HG02943 (cell line): Measurements from ENCODE around the gene CD82.
"Not testable (repeated sequence)": the region's sequence is repeated elsewhere in the genome, so short reads cannot be mapped to it uniquely, and the experiment has no call there.

Experiments
- ATAC-seq: cut with Tn5 transposase; IDR thresholded peaks from one replicate; pipeline ENCODE4 v1.9.1; 2021; ENCODE audit warnings: mild to moderate bottlenecking, low read depth, moderate library complexity; ENCODE audit not compliant: unreplicated experiment

Gene CD82

GRCh38 chr11:44559207-44559939, 6.1 kb upstream of the CD82 start:
- peak; percentile 78 for ATAC-seq

DNA sequence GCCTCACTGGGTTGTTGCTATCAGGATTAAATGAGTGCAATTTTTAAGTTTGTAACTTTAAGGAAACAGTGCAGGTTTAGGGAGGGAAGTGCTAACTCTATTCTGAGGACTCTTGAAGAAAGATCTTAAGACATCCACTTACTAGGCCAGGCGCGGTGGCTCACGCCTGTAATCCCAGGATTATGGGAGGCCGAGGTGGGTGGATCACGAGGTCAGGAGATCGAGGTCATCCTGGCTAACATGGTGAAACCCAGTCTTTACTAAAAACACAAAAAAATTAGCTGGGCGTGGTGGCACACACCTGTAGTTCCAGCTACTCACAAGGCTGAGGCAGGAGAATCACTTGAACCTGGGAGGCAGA, 5.5 kb upstream of the CD82 start:
- not testable (repeated sequence) for ATAC-seq

GRCh38 chr11:44561275-44561805, 4.1 kb upstream of the CD82 start:
- ATAC-seq: no peak

DNA sequence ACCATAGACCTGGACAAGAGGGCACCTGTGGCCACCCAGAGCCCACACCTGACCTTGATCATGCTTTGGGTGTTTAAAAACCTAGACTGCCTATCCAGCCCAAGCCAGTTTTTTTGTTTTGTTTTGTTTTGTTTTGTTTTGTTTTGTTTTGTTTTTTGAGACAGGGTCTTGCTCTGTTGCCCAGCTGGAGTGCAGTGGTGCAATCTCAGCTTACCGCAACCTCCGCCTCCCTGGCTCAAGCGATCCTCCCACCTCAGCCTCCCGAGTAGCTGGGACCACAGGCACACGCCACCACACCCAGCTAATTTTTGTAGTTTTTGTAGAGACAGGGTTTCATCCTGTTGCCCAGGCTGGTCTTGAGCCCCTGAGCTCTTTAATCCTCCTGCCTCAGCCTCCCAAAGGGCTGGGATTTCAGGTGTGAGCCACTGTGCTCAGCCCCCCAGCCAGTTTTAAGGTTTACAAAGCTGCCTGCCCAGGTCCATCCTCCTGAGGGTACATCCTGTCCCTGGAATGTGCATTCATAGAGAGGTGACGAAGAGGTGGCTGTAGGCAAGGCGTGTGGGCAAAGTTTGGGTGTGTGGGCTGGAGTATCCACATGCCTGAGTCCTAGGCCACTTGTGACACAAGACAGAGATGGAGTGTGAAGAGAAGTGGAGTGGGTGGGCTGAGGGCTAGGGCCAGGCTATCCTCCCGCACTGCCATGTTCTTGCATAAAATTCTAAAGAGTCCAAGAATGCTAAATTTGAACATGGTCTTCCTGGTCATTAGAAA, 3.3 kb upstream of the CD82 start:
- no peak for ATAC-seq

GRCh38 chr11:44562845-44563460, 2.5 kb upstream of the CD82 start:
- no peak for ATAC-seq

DNA sequence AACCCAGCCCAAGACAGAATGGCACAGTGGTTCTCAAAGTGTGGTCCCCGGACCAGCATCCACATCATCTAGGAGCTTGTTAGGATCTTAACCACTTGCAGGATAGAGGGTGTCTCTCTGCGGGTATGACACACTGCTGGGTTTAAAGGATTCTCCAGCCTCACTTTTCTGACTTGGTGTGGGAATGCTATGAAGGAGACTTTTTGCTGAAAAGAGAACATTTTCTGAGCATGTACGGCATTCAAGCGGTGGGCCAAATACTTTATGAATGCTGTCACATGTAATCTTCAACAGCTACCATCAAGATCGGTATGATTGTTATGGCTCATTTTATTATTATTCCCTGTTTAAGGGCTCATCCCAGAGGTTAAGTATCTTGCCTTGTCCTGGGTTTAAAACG, 1.8 kb upstream of the CD82 start:
- ATAC-seq: no peak

GRCh38 chr11:44564166-44564565, 1.3 kb upstream of the CD82 start:
- ATAC-seq: no peak

DNA sequence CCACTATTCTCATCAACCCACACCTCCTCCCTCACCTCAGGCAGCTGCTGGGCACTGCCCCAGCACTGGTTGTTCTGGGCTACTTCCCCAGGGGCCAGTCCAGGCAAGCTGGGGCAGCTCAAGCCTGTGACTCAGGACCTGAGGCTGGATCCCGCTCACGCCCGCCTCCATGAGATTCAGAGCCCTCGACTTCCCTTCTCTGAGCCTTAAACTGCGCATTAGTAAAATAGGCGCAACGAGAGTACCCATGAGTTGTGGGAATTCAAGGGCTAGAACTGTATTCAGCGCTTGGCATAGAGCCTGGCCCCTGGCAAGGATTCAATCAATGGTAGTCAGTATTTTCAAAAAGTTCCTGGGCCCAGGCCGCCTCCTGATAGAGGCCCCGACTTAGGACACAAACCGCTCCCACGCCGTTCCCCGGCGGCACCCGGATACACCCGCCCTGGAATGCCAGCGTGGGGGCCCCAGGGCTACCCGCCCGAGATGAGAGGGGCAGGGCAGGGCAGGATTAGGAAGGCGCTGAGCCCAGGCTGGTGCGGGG, 723 bp upstream of the CD82 start:
- no peak for ATAC-seq

DNA sequence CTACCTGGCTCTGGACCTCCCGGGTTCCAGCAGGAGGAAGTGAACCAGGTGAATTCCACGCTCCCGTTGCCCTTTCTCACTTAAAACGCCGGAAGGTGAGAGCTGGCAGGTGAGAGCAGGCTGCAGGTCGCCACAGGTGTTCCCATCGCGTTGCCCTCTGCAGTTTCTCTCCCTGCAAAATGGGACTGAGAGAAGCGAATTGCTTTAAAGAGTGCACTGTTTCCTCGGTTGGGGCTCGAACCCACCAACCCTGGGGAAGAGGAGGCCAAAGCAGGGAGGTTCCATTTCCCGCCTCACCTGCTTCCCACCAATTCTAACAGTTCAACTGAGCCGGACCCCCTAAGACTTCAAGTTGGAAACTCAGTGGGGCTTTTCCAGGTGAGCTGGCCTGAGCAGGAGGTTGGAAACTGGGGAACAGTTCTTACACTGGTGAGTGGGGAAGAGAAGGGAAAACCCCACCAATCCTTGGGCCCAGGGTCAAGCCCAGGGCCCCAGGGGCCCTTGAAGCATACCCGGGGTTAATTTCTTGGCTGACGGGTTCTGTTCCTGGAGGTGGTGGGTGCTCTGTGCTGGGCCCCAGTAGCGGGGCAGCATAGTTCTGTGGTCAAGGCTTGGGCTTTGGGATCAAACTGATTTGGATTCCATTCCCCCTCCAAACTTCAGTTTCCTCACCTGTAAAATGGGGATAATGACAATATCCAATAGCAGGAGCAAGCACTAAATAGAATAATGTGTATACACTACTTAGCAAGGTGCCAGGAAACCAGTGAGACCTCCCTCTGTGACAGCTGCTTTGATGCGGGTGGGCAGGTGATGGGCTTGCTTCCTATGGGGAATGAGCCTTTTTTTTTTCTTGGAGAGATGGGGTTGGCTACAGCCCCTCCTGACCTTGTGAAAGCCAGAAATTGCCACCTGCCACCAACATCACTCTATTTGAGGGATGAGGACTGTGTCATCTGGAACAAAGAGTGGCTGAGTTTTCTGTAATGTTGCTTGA, 788 bp downstream of the CD82 start:
- no peak for ATAC-seq

DNA sequence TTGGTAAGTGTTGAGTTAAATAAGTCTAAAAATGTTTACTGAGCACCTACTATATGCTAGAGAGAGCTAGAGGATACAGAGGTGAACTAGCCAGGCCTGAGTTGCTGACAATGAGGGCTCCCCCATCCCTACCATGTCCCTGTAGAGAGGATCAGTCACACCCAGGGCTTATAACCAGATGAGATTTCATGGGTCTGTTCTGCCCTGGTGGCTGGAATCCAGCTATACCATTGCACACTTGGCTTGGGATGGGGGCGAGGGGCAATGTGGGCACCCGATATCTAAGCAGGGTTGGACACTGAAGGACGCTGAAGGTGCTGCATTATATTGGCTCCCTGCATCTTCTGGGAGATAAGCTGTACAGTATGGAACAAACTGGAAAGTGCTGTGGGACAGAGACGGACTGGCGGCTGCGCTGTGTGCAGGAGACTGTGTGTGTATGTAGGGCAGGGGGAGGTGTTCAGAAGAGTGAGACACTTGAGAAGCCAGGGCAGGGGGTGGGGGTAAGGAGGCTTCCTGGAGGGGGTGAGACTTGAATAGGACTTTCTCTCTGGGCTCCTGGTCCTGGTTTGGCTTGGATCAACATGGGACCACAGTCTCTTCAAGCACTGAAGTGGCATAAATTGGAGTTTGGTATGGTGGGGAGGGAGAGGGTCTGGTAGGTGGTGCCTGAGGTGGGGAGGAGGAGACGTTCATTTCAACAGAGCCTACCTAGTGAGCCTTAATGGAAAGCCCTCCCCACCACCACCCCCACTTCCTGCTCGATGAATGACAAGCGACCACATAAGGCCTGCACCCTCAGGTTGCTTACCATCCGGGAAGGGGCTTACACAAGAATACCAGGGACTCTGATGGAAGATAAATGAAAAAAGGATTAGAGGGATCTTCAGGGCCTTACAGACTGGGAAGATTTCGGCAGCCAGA, 1.8 kb downstream of the CD82 start:
- no peak for ATAC-seq

DNA sequence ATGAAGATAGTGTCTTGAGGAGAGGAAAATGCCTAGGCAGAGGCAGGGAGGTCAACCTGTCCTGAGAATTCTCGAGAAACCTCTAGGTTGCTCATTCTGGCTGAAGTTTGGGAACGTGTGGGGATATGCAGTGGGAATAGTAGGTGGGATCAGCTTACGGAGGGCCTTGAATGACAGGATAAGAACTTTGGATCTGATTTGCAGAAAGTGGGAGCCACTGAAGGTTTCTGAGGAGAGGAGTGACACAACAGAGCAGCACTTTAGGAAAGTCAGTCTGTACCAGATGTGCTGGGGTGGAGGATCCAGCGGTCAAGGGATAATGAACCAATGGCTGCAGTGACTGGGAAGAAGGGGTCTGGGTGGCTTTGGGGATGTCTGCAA, 2.4 kb downstream of the CD82 start:
- no peak for ATAC-seq

DNA sequence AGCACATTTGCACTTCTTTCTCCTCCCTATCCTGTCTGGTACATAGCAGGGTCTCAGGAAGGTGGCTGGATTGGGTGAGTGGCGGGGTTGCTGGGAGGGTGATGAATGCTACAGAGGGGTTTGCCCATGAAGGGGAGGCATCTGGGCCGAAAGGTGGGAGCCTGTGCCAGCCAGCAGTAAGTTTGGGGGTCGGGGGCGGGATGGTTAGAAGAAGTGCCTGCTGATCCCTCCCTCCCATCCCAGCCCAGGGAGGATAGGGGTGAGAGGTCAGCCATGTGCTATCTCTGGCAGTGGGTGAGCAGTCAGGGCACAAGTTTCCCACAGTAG, 2.8 kb downstream of the CD82 start:
- no peak for ATAC-seq

- ATAC-seq: peak; percentile 38
These were observed 3.4 kb downstream of the CD82 start for GRCh38 chr11:44568658-44569473.

DNA sequence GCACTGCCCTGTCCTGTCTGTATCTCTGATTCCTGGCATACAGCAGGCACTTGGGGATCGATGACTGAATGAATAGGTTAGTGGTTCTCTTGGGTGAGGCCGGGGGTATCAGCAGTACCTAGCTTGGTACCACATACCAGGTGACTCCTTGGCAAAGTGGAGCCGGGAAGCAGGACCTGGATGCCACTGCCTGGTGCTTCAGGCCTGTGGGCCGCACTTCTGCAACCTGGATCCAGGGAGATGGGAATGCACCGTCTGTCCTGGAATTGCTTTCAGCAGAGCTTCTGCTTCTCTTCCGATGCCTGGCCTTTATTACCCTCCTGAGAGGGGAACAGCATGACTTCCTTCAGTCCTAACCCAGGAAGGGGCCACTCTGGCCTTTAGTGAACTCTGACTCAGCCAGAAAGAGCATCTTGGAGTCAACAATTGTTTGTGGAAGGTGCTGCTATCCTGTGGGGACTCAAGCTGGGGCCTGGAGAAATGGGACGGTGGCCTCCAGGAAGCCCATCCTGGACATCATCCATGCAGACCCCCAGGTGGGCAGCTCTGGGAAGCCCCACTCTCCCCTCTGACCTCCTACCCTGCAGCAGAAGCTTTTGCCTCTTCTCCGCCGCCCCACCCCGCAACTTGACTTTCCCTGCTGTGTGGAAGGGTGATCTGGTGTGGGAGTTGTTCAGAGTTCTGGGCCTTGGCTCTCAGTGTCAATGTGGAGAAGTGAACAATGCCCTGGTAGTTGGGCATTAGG, 5.1 kb downstream of the CD82 start:
- no peak for ATAC-seq

DNA sequence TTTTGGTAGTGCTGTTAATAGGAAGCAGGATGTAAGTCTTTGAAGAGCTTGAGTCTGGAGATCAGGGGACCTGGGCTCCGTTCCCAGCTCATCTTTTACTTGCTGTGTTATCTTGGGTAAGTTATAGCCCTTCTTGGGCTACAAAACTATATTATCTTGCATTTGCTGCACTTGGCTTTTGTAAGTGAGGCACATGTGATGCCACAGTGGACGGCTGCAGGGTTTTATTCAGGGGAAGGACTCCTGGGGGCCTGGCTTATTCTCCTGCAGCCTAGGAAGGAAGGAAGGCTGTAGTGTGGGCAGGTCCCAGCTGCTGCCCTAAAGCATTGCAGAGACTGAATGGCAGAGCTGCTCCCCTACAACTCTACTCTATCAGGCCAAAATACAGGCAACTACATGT, 6.4 kb downstream of the CD82 start:
- ATAC-seq: no peak

GRCh38 chr11:44572436-44572835, 7.0 kb downstream of the CD82 start:
- no peak for ATAC-seq

- no peak for ATAC-seq
These were observed 7.4 kb downstream of the CD82 start for GRCh38 chr11:44572884-44573283.

GRCh38 chr11:44573333-44573732, 7.9 kb downstream of the CD82 start:
- ATAC-seq: no peak
